SK-N-SH treated with all-trans-retinoic acid at 6 μM for 48 hours (cell line): Measurements from ENCODE around the gene CDS1.
A peak's percentile ranks its signal among the peaks of the same experiment; 100 is the strongest.

ENCODE experiments used
- ATAC-seq: fragments of 200-7000 bp; cut with Tn5 transposase; 3 replicates; pipeline ENCODE4 v1.9.1; 2020; ENCODE audit warnings: mild to moderate bottlenecking, moderate library complexity
- ARNTL ChIP-seq: fragments of 450-650 bp; formaldehyde crosslinking; IDR thresholded peaks from 2 replicates; pipeline ENCODE4 v1.5.0; 2020; ENCODE audit warnings: low read depth, mild to moderate bottlenecking, moderate library complexity, borderline replicate concordance
- BACH2 ChIP-seq: fragments of 250-450 bp; sonication (Bioruptor Pico); IDR thresholded peaks from 2 replicates; pipeline ENCODE4 v1.9.0; 2021; ENCODE audit warnings: mild to moderate bottlenecking, borderline replicate concordance
- CREB5 ChIP-seq: fragments of 250-450 bp; sonication (Bioruptor Pico); IDR thresholded peaks from 2 replicates; pipeline ENCODE4 v1.5.1; 2020; ENCODE audit warnings: low read depth, mild to moderate bottlenecking, moderate library complexity
- CSRNP3 ChIP-seq: fragments of 250-450 bp; sonication (Bioruptor Pico); IDR thresholded peaks from 2 replicates; pipeline ENCODE4 v1.5.1; 2021; ENCODE audit warnings: mild to moderate bottlenecking, moderate library complexity
- ESRRG ChIP-seq: fragments of 250-450 bp; sonication (Bioruptor Pico); IDR thresholded peaks from 2 replicates; pipeline ENCODE4 v1.6.1; 2021; ENCODE audit warnings: mild to moderate bottlenecking
- GLIS3 ChIP-seq: fragments of 250-450 bp; sonication (Bioruptor Pico); IDR thresholded peaks from 2 replicates; pipeline ENCODE4 v1.5.0; 2020; ENCODE audit warnings: mild to moderate bottlenecking, moderate library complexity
- ISL1 ChIP-seq: fragments of 250-450 bp; sonication (Bioruptor Pico); IDR thresholded peaks from 2 replicates; pipeline ENCODE4 v2.1.2; 2022; ENCODE audit warnings: mild to moderate bottlenecking, moderate library complexity
- OSR1 ChIP-seq: fragments of 250-450 bp; sonication (Bioruptor Pico); IDR thresholded peaks from 2 replicates; pipeline ENCODE4 v1.8.0; 2022; ENCODE audit warnings: moderate library complexity, mild to moderate bottlenecking, inconsistent platforms
- POU6F1 ChIP-seq: fragments of 250-450 bp; sonication (Bioruptor Pico); IDR thresholded peaks from 2 replicates; pipeline ENCODE4 v1.8.0; 2021; ENCODE audit warnings: low read depth, mild to moderate bottlenecking, moderate library complexity, borderline replicate concordance
- PPARA ChIP-seq: fragments of 250-450 bp; sonication (Bioruptor Pico); IDR thresholded peaks from 2 replicates; pipeline ENCODE4 v1.5.0; 2020; ENCODE audit warnings: mild to moderate bottlenecking, borderline replicate concordance
- RARB ChIP-seq: fragments of 250-450 bp; sonication (Bioruptor Pico); IDR thresholded peaks from 2 replicates; pipeline ENCODE4 v1.8.0; 2021; ENCODE audit warnings: mild to moderate bottlenecking, moderate library complexity
- SNAI2 ChIP-seq: fragments of 250-450 bp; sonication (Bioruptor Pico); IDR thresholded peaks from 2 replicates; pipeline ENCODE4 v1.5.0; 2020; ENCODE audit warnings: mild to moderate bottlenecking, moderate library complexity
- TCF4 ChIP-seq: fragments of 250-450 bp; sonication (Bioruptor Pico); IDR thresholded peaks from 2 replicates; pipeline ENCODE4 v1.8.0; 2021; ENCODE audit warnings: mild to moderate bottlenecking, moderate library complexity, borderline replicate concordance
- TOX ChIP-seq: fragments of 250-450 bp; sonication (Bioruptor Pico); IDR thresholded peaks from 2 replicates; pipeline ENCODE4 v1.8.0; 2021; ENCODE audit warnings: mild to moderate bottlenecking, moderate library complexity, borderline replicate concordance
- TSHZ2 ChIP-seq: fragments of 250-450 bp; sonication (Bioruptor Pico); IDR thresholded peaks from 2 replicates; pipeline ENCODE4 v1.5.0; 2020; ENCODE audit warnings: mild to moderate bottlenecking, moderate library complexity
- ZC3H10 ChIP-seq: fragments of 250-450 bp; sonication (Bioruptor Pico); IDR thresholded peaks from 2 replicates; pipeline ENCODE4 v1.5.1; 2021; ENCODE audit warnings: mild to moderate bottlenecking, moderate library complexity
- ZFP3 ChIP-seq: fragments of 250-450 bp; sonication (Bioruptor Pico); IDR thresholded peaks from 2 replicates; pipeline ENCODE4 v1.5.0; 2020; ENCODE audit warnings: mild to moderate bottlenecking, moderate library complexity
- ZFP30 ChIP-seq: fragments of 450-650 bp; formaldehyde crosslinking; IDR thresholded peaks from 2 replicates; pipeline ENCODE4 v1.5.0; 2022; ENCODE audit warnings: mild to moderate bottlenecking, moderate library complexity
- ZNF565 ChIP-seq: fragments of 450-650 bp; formaldehyde crosslinking; conservative IDR thresholded peaks from 2 replicates; pipeline ENCODE4 v1.5.0; 2020; ENCODE audit warnings: low read depth, mild to moderate bottlenecking, moderate library complexity
- ZNF70 ChIP-seq: fragments of 450-650 bp; formaldehyde crosslinking; IDR thresholded peaks from 2 replicates; pipeline ENCODE4 v1.5.0; 2020; ENCODE audit warnings: mild to moderate bottlenecking, moderate library complexity
- ZNF8 ChIP-seq: fragments of 450-650 bp; formaldehyde crosslinking; IDR thresholded peaks from 2 replicates; pipeline ENCODE4 v1.5.0; 2020; ENCODE audit warnings: mild to moderate bottlenecking, moderate library complexity
- TF ChIP-seq, protein P1 (sequence below): fragments of 250-450 bp; sonication (Bioruptor Pico); IDR thresholded peaks from 2 replicates; pipeline ENCODE4 v1.8.0; 2020; ENCODE audit warnings: mild to moderate bottlenecking, moderate library complexity, borderline replicate concordance

The CDS1 gene

DNA sequence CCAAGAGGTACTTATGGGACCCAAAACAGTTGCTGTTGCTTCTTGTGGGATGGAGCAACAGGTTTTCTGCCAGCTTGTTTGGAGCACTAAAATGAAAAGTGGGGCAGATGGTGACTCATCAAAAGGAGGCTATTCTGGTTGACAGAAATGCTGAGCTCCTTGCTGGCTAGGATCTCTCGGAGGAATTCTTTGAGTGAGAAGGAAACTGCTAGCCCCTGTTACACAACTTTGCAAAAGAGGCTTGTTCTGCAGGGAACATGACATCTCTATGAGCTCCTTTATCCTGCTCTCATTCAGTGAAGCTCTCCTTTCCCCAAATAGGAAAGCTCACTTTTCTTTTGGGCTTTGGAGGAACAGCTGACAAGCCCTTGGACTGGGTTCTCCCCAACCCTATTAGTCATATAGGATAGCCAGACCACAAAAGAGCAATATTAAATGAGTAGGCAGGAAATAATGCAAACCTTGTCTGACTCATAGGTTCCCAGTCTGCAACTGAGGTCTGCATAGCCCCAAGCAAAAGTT lies 108.3 kb downstream of the CDS1 start:
- no peak for TF ChIP-seq ARNTL (CRISPR knock-in tag)
- TF ChIP-seq ZFP30: no peak
- no peak for TF ChIP-seq TSHZ2 (CRISPR knock-in tag)
- no peak for TF ChIP-seq BACH2
- no peak for TF ChIP-seq TCF4 (CRISPR knock-in tag)
- peak; percentile 95 for ATAC-seq

- ATAC-seq: peak; percentile 27
- TF ChIP-seq TSHZ2 (CRISPR knock-in tag) (no peak), OSR1 (CRISPR knock-in tag) (no peak), CREB5 (CRISPR knock-in tag) (no peak), GLIS3 (CRISPR knock-in tag) (no peak), TOX (no peak)
These were observed 108.9 kb downstream of the CDS1 start for GRCh38 chr4:84691800-84692199.

GRCh38 chr4:84697159-84697558 lies 114.2 kb downstream of the CDS1 start:
- no peak for ATAC-seq
- TF ChIP-seq ZFP30: no peak
- TF ChIP-seq ESRRG: no peak
- TF ChIP-seq ZC3H10 (CRISPR knock-in tag): no peak
- no peak for TF ChIP-seq ARNTL (CRISPR knock-in tag)
- TF ChIP-seq TOX: no peak
- TF ChIP-seq ZNF8 (CRISPR knock-in tag): no peak
- TF ChIP-seq ZNF70 (CRISPR knock-in tag): no peak
- no peak for TF ChIP-seq PPARA (CRISPR knock-in tag)
- TF ChIP-seq ISL1: no peak
- no peak for TF ChIP-seq RARB (CRISPR knock-in tag)
- TF ChIP-seq CSRNP3: no peak
- TF ChIP-seq BACH2: no peak
- no peak for TF ChIP-seq ZNF565 (CRISPR knock-in tag)

DNA sequence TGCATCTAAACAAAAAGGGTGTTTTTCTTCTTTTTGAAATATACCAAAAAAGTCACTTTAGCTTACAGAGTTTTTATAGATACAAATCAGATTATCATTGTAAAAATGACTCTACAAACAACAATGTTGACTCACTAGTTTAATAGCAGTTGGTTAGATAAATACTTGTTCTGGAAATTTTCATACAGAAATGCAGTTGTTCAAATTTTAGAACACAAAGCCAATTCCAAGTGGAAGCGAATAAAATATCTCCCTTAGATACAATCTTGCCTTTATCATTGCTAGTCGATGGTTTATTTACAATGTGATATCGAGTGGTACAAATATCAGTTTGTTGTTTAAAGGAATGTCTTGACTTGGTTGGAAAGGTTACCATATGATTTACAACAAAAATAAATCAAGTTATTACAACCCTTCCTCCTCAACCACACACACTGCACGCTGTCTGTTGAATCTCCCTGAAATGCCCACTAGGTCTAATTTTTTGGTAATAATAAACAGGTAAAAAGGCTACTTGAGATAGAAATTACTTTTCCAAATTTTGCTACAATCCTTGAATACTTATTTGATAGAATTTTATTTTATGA lies 114.8 kb downstream of the CDS1 start:
- no peak for ATAC-seq
- no peak for TF ChIP-seq ESRRG
- TF ChIP-seq POU6F1 (CRISPR knock-in tag): no peak
- TF ChIP-seq, protein P1, sequence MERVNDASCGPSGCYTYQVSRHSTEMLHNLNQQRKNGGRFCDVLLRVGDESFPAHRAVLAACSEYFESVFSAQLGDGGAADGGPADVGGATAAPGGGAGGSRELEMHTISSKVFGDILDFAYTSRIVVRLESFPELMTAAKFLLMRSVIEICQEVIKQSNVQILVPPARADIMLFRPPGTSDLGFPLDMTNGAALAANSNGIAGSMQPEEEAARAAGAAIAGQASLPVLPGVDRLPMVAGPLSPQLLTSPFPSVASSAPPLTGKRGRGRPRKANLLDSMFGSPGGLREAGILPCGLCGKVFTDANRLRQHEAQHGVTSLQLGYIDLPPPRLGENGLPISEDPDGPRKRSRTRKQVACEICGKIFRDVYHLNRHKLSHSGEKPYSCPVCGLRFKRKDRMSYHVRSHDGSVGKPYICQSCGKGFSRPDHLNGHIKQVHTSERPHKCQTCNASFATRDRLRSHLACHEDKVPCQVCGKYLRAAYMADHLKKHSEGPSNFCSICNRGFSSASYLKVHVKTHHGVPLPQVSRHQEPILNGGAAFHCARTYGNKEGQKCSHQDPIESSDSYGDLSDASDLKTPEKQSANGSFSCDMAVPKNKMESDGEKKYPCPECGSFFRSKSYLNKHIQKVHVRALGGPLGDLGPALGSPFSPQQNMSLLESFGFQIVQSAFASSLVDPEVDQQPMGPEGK (CRISPR knock-in tag): no peak
- no peak for TF ChIP-seq TSHZ2 (CRISPR knock-in tag)
- no peak for TF ChIP-seq SNAI2 (CRISPR knock-in tag)
- no peak for TF ChIP-seq ZFP3 (CRISPR knock-in tag)
